Endothelial cell of umbilical vein (primary cell): Measurements from ENCODE around the gene EIF4B. TPM values are rescaled to one million over a fixed set of nuclear protein-coding genes. Genes with fewer than 3 reads are reported as not detected.
A peak's percentile ranks its signal among the peaks of the same experiment; 100 is the strongest.

ENCODE experiments used
- BruUV-seq: library from RNA; stranded (reverse); fragments of 400-500 nt; replicated peaks from 2 replicates; lab custom pipeline; 2021; lab: Mats Ljungman, UMichigan
- CTCF ChIA-PET: fragments of 300-600, 350-600 bp; sonication (Branson Sonifier 250); formaldehyde crosslinking; loops from one replicate; lab custom pipeline; 2021; ENCODE audit warnings: antibody characterized with exemption, inconsistent platforms; lab: Charles Lee
- POLR2A ChIA-PET: fragments of 300-600, 350-600 bp; sonication (Branson Sonifier 250); formaldehyde crosslinking; loops from one replicate; lab custom pipeline; 2021; ENCODE audit warnings: antibody characterized with exemption, inconsistent platforms; lab: Charles Lee
- DNase-seq: peaks from one replicate; pipeline ENCODE4 v3.0.0-alpha.2; 2011; ENCODE audit warnings: low read depth, low spot score
- FAIRE-seq: peaks from 2 replicates; lab custom pipeline; 2011; peaks lifted over from hg19 to GRCh38; lab: Jason Lieb, UNC
- H2AFZ ChIP-seq: 2 replicates; pipeline ENCODE4 v1.6.0; 2012; ENCODE audit warnings: low read depth, low read length, control low read depth, inconsistent platforms
- H3K27ac ChIP-seq: 2 replicates; pipeline ENCODE4 v1.5.1; 2011; ENCODE audit warnings: low read depth, mild to moderate bottlenecking, control low read depth, low read length, moderate library complexity; ENCODE audit not compliant: insufficient read depth
- H3K27me3 ChIP-seq, 2 experiments: 2 replicates each; pipeline versions ENCODE4 v1.6.0 to v1.6.1; 2011; ENCODE audit warnings: low read length in 2 of 2, mixed read lengths in 1 of 2; ENCODE audit not compliant: control insufficient read depth in 2 of 2, insufficient read depth in 2 of 2
- H3K36me3 ChIP-seq, 2 experiments: 2 replicates in 1 of 2; 3 replicates in 1 of 2; pipeline ENCODE4 v1.5.1; 2011; ENCODE audit warnings: low read length in 2 of 2, mild to moderate bottlenecking in 1 of 2, moderate library complexity in 1 of 2; ENCODE audit not compliant: control insufficient read depth in 2 of 2, insufficient read depth in 2 of 2; ENCODE audit errors: extremely low read depth in 1 of 2
- H3K4me1 ChIP-seq: 3 replicates; pipeline ENCODE4 v1.5.1; 2011; ENCODE audit warnings: mild to moderate bottlenecking, low read length; ENCODE audit not compliant: control insufficient read depth, insufficient read depth; ENCODE audit errors: extremely low read depth
- H3K4me2 ChIP-seq: 2 replicates; pipeline ENCODE4 v1.6.1; 2011; ENCODE audit warnings: low read length, control low read depth, mixed read lengths; ENCODE audit not compliant: insufficient read depth
- H3K4me3 ChIP-seq, 3 experiments: fragments of 200-600 bp in 1 of 3; sonication (generic), shearing (Covaris generic) in 1 of 3; replicated peaks in 1 of 3; 2 replicates each; pipeline ENCODE4 v1.5.1; 2011 to 2016; ENCODE audit warnings: control low read depth in 3 of 3, low read length in 3 of 3, mild to moderate bottlenecking in 2 of 3, inconsistent platforms in 1 of 3, low read depth in 1 of 3, moderate library complexity in 1 of 3; ENCODE audit not compliant: insufficient read depth in 1 of 3
- H3K79me2 ChIP-seq: 2 replicates; pipeline ENCODE4 v1.6.0; 2012; ENCODE audit warnings: low read length, inconsistent platforms; ENCODE audit not compliant: control insufficient read depth, insufficient read depth
- H3K9ac ChIP-seq: replicated peaks from 2 replicates; pipeline ENCODE3; 2011; ENCODE audit warnings: low read length, control low read depth; ENCODE audit not compliant: insufficient read depth; ENCODE audit errors: extremely low read depth
- H3K9me1 ChIP-seq: replicated peaks from 3 replicates; pipeline ENCODE4 v1.6.0; 2011; ENCODE audit warnings: mild to moderate bottlenecking, low read length; ENCODE audit not compliant: control insufficient read depth, insufficient read depth; ENCODE audit errors: extremely low read depth
- H3K9me3 ChIP-seq: replicated peaks from 2 replicates; pipeline ENCODE4 v1.5.1; 2012; ENCODE audit warnings: low read length, inconsistent platforms; ENCODE audit not compliant: control insufficient read depth, insufficient read depth
- H4K20me1 ChIP-seq: replicated peaks from 2 replicates; pipeline ENCODE3; 2011; ENCODE audit warnings: mild to moderate bottlenecking, low read length; ENCODE audit not compliant: control insufficient read depth, insufficient read depth; ENCODE audit errors: extremely low read depth
- EZH2 ChIP-seq: IDR thresholded peaks from 2 replicates; pipeline ENCODE4 v1.6.1; 2012; ENCODE audit warnings: borderline replicate concordance, low read depth, mild to moderate bottlenecking, moderate library complexity, low read length, inconsistent platforms; ENCODE audit not compliant: severe bottlenecking
- FOS ChIP-seq: IDR thresholded peaks from 2 replicates; pipeline ENCODE4 v1.6.1; 2011; ENCODE audit warnings: mild to moderate bottlenecking, low read length, moderate library complexity, borderline replicate concordance; ENCODE audit not compliant: insufficient read depth
- GATA2 ChIP-seq: IDR thresholded peaks from 2 replicates; pipeline ENCODE4 v1.7.0; 2011; ENCODE audit warnings: low read depth, mild to moderate bottlenecking, moderate library complexity, mixed read lengths, low read length; ENCODE audit not compliant: insufficient read length, insufficient read depth
- JUN ChIP-seq: IDR thresholded peaks from 2 replicates; pipeline ENCODE4 v1.6.1; 2011; ENCODE audit warnings: borderline replicate concordance, low read depth; ENCODE audit not compliant: insufficient read length, insufficient read depth
- MYC ChIP-seq: IDR thresholded peaks from one replicate; pipeline ENCODE4 v1.6.1; 2011; ENCODE audit warnings: mild to moderate bottlenecking, low read depth, low read length
- POLR2A ChIP-seq: IDR thresholded peaks from 2 replicates; pipeline ENCODE4 v1.6.1; 2012; ENCODE audit warnings: low read depth, mild to moderate bottlenecking, control low read depth, low read length
- POLR2AphosphoS5 ChIP-seq: IDR thresholded peaks from 2 replicates; pipeline ENCODE4 v1.6.1; 2012; ENCODE audit warnings: low read depth, mild to moderate bottlenecking, control low read depth, low read length, moderate library complexity; ENCODE audit not compliant: insufficient read depth
- dilution Hi-C: fragments of 300-500 bp; cut with MboI; formaldehyde crosslinking; loops from one replicate; pipeline ENCODE4 v1.15.0; 2019; ENCODE audit warnings: low sequenced_read_pairs; ENCODE audit not compliant: extremely low pct_ligation_motif_present
- intact Hi-C: fragments of 100-400 bp; cut with micrococcal nuclease; formaldehyde crosslinking; loops from one replicate; pipeline ENCODE4 v1.10.0; 2022
- polyA plus RNA-seq, 4 experiments: library from polyadenylated mRNA; depleted of rRNA in 3 of 4; stranded (reverse) in 3 of 4; unstranded in 1 of 4; fragments of >200 nt; gene quantifications; 2 replicates each; pipeline versions ENCODE4 v1.2.1 to v1.2.3, GENCODE V29; 2011 to 2012; ENCODE audit warnings: missing spikeins in 1 of 4
- total RNA-seq: library from RNA; stranded (reverse); gene quantifications from 2 replicates; pipeline ENCODE4 v1.2.3, GENCODE V29; 2021
- TF ChIP-seq, protein P1 (sequence below), 2 donors: IDR thresholded peaks; 1 replicate in 1 of 2; 2 replicates in 1 of 2; pipeline ENCODE4 v1.5.1; 2011; ENCODE audit warnings: low read length in 2 of 2, mild to moderate bottlenecking in 2 of 2, moderate library complexity in 2 of 2, control low read depth in 1 of 2, inconsistent platforms in 1 of 2, low read depth in 1 of 2; ENCODE audit not compliant: insufficient read depth in 1 of 2; ENCODE audit errors: extremely low read depth in 1 of 2
- TF ChIP-seq, protein P2 (sequence below): IDR thresholded peaks from 2 replicates; pipeline ENCODE4 v1.6.1; 2011; ENCODE audit not compliant: insufficient read depth, insufficient read length

EIF4B gene
- total and polyA plus RNA-seq, 2 donors (not counting 3 experiments of a cell fraction or from before 2014, with no cell fraction given): 233 to 382 TPM

DNA sequence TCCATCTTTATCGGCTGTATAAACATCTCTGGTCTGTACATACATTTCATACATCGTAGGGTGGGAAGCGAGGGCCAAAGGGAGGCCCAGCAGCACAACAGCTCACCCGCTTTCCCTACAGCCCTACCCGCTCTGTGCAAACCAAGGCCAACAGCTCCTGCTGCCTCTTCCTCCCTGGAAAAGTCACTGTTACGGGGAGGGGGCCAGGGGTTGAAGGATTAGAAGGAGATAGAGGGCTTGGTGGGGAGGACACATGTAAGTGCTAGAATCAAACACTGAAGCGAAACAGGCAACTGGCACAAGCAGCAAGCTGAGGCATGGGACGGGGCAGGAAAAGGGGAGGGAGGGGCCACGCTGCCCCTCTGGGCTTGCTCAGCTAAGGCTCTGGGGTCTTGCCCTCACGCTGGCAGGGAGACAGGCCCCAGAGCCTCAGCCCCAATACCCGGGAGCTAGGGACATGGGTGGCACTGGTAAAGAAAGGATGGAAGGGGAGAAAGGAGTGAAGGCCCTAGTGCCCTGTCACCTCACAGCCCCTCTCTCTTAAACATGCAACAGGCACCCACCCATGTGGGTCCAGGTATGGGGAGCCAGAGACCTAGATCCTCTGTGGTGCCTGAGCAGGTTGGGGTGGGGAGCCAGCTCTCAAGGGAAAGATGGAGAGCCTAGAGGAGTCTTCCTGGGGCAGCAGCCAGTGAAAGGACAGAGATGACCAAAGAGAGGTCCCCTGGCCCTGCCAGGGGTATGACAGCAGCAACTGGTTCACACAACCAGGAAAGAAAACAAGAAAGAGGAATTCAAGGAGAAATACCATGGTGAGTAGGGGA, 58.6 kb downstream of the EIF4B start:
- H3K9me1 ChIP-seq: no peaks in the 10 kb centered on the region
- peaks cover 5 to 27% of the 10 kb centered on the region in 2 experiments for H3K36me3 ChIP-seq
- H4K20me1 ChIP-seq: no peaks in the 10 kb centered on the region
- TSS peak; percentile 29 for BruUV-seq
- no peaks in the 10 kb centered on the region for H3K27me3 ChIP-seq
- dilution Hi-C loops: no loop called here
- intact Hi-C loops: no loop called here
- ChIA-PET POLR2A (interaction anchor here (0.9 to 1.3 kb wide), 3 partner anchors 14 to 133 kb away, joined by 3 to 9 read pairs (median 5); partner anchors contain the start of gene SPRYD3), CTCF (interaction anchor here (0.7 to 14.2 kb wide), 25 partner anchors 8 to 280 kb away, joined by 3 to 463 read pairs (median 16); partner anchors contain the start of genes AAAS, CSAD, IGFBP6 and SOAT2)
- DNase-seq (no peak), FAIRE-seq (no peak)
- no peaks in the 10 kb centered on the region for H3K79me2 ChIP-seq
- H3K9ac ChIP-seq: no peak overlapping the region
- H3K27ac ChIP-seq: no peak overlapping the region
- H2AFZ ChIP-seq: no peak overlapping the region
- TF ChIP-seq POLR2A: no peak
- no peak for TF ChIP-seq FOS
- no peak for TF ChIP-seq EZH2
- no peak for TF ChIP-seq GATA2
- TF ChIP-seq, protein P1, sequence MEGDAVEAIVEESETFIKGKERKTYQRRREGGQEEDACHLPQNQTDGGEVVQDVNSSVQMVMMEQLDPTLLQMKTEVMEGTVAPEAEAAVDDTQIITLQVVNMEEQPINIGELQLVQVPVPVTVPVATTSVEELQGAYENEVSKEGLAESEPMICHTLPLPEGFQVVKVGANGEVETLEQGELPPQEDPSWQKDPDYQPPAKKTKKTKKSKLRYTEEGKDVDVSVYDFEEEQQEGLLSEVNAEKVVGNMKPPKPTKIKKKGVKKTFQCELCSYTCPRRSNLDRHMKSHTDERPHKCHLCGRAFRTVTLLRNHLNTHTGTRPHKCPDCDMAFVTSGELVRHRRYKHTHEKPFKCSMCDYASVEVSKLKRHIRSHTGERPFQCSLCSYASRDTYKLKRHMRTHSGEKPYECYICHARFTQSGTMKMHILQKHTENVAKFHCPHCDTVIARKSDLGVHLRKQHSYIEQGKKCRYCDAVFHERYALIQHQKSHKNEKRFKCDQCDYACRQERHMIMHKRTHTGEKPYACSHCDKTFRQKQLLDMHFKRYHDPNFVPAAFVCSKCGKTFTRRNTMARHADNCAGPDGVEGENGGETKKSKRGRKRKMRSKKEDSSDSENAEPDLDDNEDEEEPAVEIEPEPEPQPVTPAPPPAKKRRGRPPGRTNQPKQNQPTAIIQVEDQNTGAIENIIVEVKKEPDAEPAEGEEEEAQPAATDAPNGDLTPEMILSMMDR (IDR thresholded peaks at IDR 0.05; ENCODE audit: extremely low read depth in 1 of 2, insufficient read depth in 1 of 2, low read depth in 1 of 2, low read length in 2 of 2): no peak
- TF ChIP-seq, protein P2, sequence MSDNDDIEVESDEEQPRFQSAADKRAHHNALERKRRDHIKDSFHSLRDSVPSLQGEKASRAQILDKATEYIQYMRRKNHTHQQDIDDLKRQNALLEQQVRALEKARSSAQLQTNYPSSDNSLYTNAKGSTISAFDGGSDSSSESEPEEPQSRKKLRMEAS: no peak
- no peak for TF ChIP-seq POLR2AphosphoS5
- no peak for TF ChIP-seq JUN
- no peak for TF ChIP-seq MYC
- H3K4me1 ChIP-seq: peaks cover 32% of the 10 kb centered on the region
- no peak overlapping the region for H3K4me2 ChIP-seq
- no peaks in the 10 kb centered on the region for H3K9me3 ChIP-seq
- H3K4me3 ChIP-seq: no peak overlapping the region
